SK-N-SH (cell line): ENCODE results near the gene SHROOM1. TPM values are rescaled to one million over a fixed set of nuclear protein-coding genes. Genes with fewer than 3 reads are reported as not detected.

Experiments used
- CTCF ChIA-PET: fragments of 300-600, 350-600 bp; formaldehyde crosslinking; extraction: SDS; loops from one replicate; lab custom pipeline; 2021; lab: Yijun Ruan, JAX
- POLR2A ChIA-PET: fragments of 350-600 bp; sonication (Branson Sonifier 250); formaldehyde crosslinking; extraction: SDS; loops from one replicate; lab custom pipeline; 2020; ENCODE audit warnings: antibody characterized with exemption, inconsistent platforms; lab: Yijun Ruan, JAX
- DNase-seq: peaks from one replicate; pipeline ENCODE4 v3.0.0; 2012
- H2AFZ ChIP-seq: fragments of 200-600 bp; sonication (generic); 2 replicates; pipeline ENCODE4 v1.8.1; 2016; ENCODE audit warnings: antibody characterized with exemption, mild to moderate bottlenecking, low read depth
- H3F3A ChIP-seq: fragments of 200-600 bp; sonication (generic); replicated peaks from 2 replicates; pipeline ENCODE3; 2016; ENCODE audit warnings: antibody characterized with exemption, mild to moderate bottlenecking; ENCODE audit not compliant: insufficient read depth
- H3K27ac ChIP-seq, 2 experiments: fragments of 200-500 bp in 1 of 2; fragments of 200-600 bp in 1 of 2; sonication (Bioruptor generic) in 1 of 2; sonication (generic), shearing (Covaris generic) in 1 of 2; 2 replicates each; pipeline versions ENCODE4 v1.5.1 to v1.6.1; 2014 to 2016; ENCODE audit warnings: low read depth in 2 of 2, inconsistent platforms in 1 of 2, low read length in 1 of 2, mild to moderate bottlenecking in 1 of 2, mixed read lengths in 1 of 2
- H3K27me3 ChIP-seq: fragments of 200-600 bp; sonication (generic), shearing (Covaris generic); 2 replicates; pipeline ENCODE4 v1.6.1; 2016; ENCODE audit warnings: mixed run types; ENCODE audit not compliant: insufficient read depth
- H3K36me3 ChIP-seq, 2 experiments: fragments of 200-500 bp in 1 of 2; fragments of 200-600 bp in 1 of 2; sonication (Bioruptor generic) in 1 of 2; sonication (generic) in 1 of 2; replicated peaks in 1 of 2; 2 replicates each; pipeline versions ENCODE3 to v1.5.1; 2014 to 2016; ENCODE audit warnings: low read length in 1 of 2, mild to moderate bottlenecking in 1 of 2; ENCODE audit not compliant: insufficient read depth in 2 of 2, control insufficient read depth in 1 of 2
- H3K4me1 ChIP-seq, 2 experiments: fragments of 200-500 bp in 1 of 2; fragments of 200-600 bp in 1 of 2; sonication (Bioruptor generic) in 1 of 2; sonication (generic), shearing (Covaris generic) in 1 of 2; 2 replicates each; pipeline versions ENCODE4 v1.5.1 to v1.6.1; 2014 to 2016; ENCODE audit warnings: low read depth in 1 of 2, low read length in 1 of 2, mixed run types in 1 of 2; ENCODE audit not compliant: insufficient read depth in 2 of 2, control insufficient read depth in 1 of 2
- H3K4me2 ChIP-seq: fragments of 200-600 bp; sonication (generic), shearing (Covaris generic); 2 replicates; pipeline ENCODE4 v1.6.1; 2017; ENCODE audit warnings: mixed run types
- H3K4me3 ChIP-seq, 2 experiments: fragments of 200-500 bp in 1 of 2; fragments of 200-600 bp in 1 of 2; sonication (Bioruptor generic) in 1 of 2; sonication (generic), shearing (Covaris generic) in 1 of 2; 2 replicates each; pipeline versions ENCODE4 v1.5.1 to v1.8.1; 2014 to 2016; ENCODE audit warnings: low read depth in 2 of 2, inconsistent platforms in 1 of 2, low read length in 1 of 2, mild to moderate bottlenecking in 1 of 2, mixed read lengths in 1 of 2, moderate library complexity in 1 of 2
- H3K79me2 ChIP-seq: fragments of 200-600 bp; sonication (generic); 2 replicates; pipeline ENCODE4 v1.8.1; 2017; ENCODE audit warnings: mild to moderate bottlenecking; ENCODE audit not compliant: insufficient read depth
- H3K9ac ChIP-seq: fragments of 200-600 bp; sonication (generic); 2 replicates; pipeline ENCODE4 v1.6.1; 2017; ENCODE audit warnings: mixed run types
- H3K9me2 ChIP-seq: fragments of 200-600 bp; sonication (generic); 2 replicates; pipeline ENCODE4 v1.6.1; 2017; ENCODE audit warnings: mixed run types
- H3K9me3 ChIP-seq: fragments of 200-600 bp; sonication (generic); 2 replicates; pipeline ENCODE4 v1.6.1; 2017; ENCODE audit warnings: mixed run types, mild to moderate bottlenecking, moderate library complexity
- H4K20me1 ChIP-seq: fragments of 200-600 bp; sonication (generic); 2 replicates; pipeline ENCODE4 v1.6.1; 2017; ENCODE audit warnings: mild to moderate bottlenecking, mixed run types; ENCODE audit not compliant: insufficient read depth
- EP300 ChIP-seq, 2 experiments: IDR thresholded peaks; 2 replicates each; pipeline versions ENCODE4 v1.4.0 to v1.6.1; 2012; ENCODE audit warnings: borderline replicate concordance in 1 of 2, low read depth in 1 of 2, low read length in 1 of 2
- EZH2phosphoT487 ChIP-seq: fragments of 200-600 bp; sonication (generic); IDR thresholded peaks from 2 replicates; pipeline ENCODE4 v1.6.1; 2017; ENCODE audit warnings: low read depth, mixed run types, mild to moderate bottlenecking, antibody characterized with exemption, moderate library complexity, borderline replicate concordance
- FOSL2 ChIP-seq: IDR thresholded peaks from 2 replicates; pipeline ENCODE4 v1.4.0; 2012; ENCODE audit warnings: low read depth, mild to moderate bottlenecking, moderate library complexity, borderline replicate concordance
- FOXJ3 ChIP-seq: sonication (generic); formaldehyde crosslinking; IDR thresholded peaks from 2 replicates; pipeline ENCODE4 v1.5.1; 2020; ENCODE audit warnings: mild to moderate bottlenecking, missing genetic modification reagents
- FOXM1 ChIP-seq: IDR thresholded peaks from 2 replicates; pipeline ENCODE4 v1.4.0; 2012; ENCODE audit warnings: low read depth, mild to moderate bottlenecking
- GABPA ChIP-seq: IDR thresholded peaks from 2 replicates; pipeline ENCODE4 v1.4.0; 2012; ENCODE audit warnings: low read depth, mild to moderate bottlenecking
- IRF3 ChIP-seq: fragments of 150-350 bp; IDR thresholded peaks from 2 replicates; pipeline ENCODE4 v1.6.1; 2016; ENCODE audit warnings: mild to moderate bottlenecking, low read depth, low read length
- JUND ChIP-seq: IDR thresholded peaks from 2 replicates; pipeline ENCODE4 v1.4.0; 2012
- MAX ChIP-seq: IDR thresholded peaks from 2 replicates; pipeline ENCODE4 v1.4.0; 2012; ENCODE audit warnings: low read depth
- MEF2A ChIP-seq: IDR thresholded peaks from 2 replicates; pipeline ENCODE4 v1.4.0; 2012; ENCODE audit warnings: low read depth, borderline replicate concordance
- MXI1 ChIP-seq: IDR thresholded peaks from 2 replicates; pipeline ENCODE4 v1.6.1; 2012; ENCODE audit warnings: mild to moderate bottlenecking, low read depth, low read length, improper control_type of control experiment
- NRF1 ChIP-seq: IDR thresholded peaks from 2 replicates; pipeline ENCODE4 v1.6.1; 2012; ENCODE audit warnings: low read depth, mild to moderate bottlenecking, low read length
- RFX5 ChIP-seq: IDR thresholded peaks from 2 replicates; pipeline ENCODE4 v1.6.1; 2012; ENCODE audit warnings: mild to moderate bottlenecking, improper control_type of control experiment, low read length
- SMC3 ChIP-seq: IDR thresholded peaks from 2 replicates; pipeline ENCODE4 v1.6.1; 2012; ENCODE audit warnings: low read depth, low read length, improper control_type of control experiment
- TAF1 ChIP-seq: IDR thresholded peaks from 2 replicates; pipeline ENCODE4 v1.6.1; 2012; ENCODE audit warnings: low read depth, mild to moderate bottlenecking, low read length, moderate library complexity, borderline replicate concordance
- YY1 ChIP-seq: IDR thresholded peaks from 2 replicates; pipeline ENCODE4 v1.4.0; 2012; ENCODE audit warnings: low read depth, mild to moderate bottlenecking
- WGBS: methylation state at CpG from one replicate; pipeline ENCODE4 v1.1.6; 2017; ENCODE audit warnings: low lambda C conversion rate; 5-methylcytosine and 5-hydroxymethylcytosine counted together
- polyA plus RNA-seq, 3 experiments: library from polyadenylated mRNA; depleted of rRNA; stranded (reverse); fragments of >200 nt; gene quantifications; 2 replicates each; pipeline ENCODE4 v1.2.3, GENCODE V29; 2012
- TF ChIP-seq, protein P1 (sequence below): IDR thresholded peaks from 2 replicates; pipeline ENCODE4 v1.4.0; 2012; ENCODE audit warnings: low read depth, borderline replicate concordance

SHROOM1 gene
- polyA plus RNA-seq, 1 of the 3 experiments (the other 2 are of a cell fraction): 3.8 TPM

GRCh38 chr5:132853323-132853722 is 22.9 kb upstream of the SHROOM1 start:
- Histone ChIP-seq H3K79me2 (no peaks in the 10 kb centered on the region), H3K4me2 (no peak overlapping the region), H3K36me3 (no peaks in the 10 kb centered on the region), H3K9ac (no peak overlapping the region), H3F3A (peaks cover 5% of the 10 kb centered on the region), H4K20me1 (no peaks in the 10 kb centered on the region), H3K4me1 (no peaks in the 10 kb centered on the region), H3K27me3 (no peaks in the 10 kb centered on the region), H3K4me3 (no peak overlapping the region), H3K9me3 (no peaks in the 10 kb centered on the region), H2AFZ (no peak overlapping the region), H3K9me2 (no peaks in the 10 kb centered on the region), H3K27ac (no peak overlapping the region)
- TF ChIP-seq YY1 (no peak), GABPA (no peak), FOXM1 (no peak), NRF1 (no peak), EZH2phosphoT487 (no peak), MEF2A (no peak), SMC3 (no peak)
- TF ChIP-seq, protein P1, sequence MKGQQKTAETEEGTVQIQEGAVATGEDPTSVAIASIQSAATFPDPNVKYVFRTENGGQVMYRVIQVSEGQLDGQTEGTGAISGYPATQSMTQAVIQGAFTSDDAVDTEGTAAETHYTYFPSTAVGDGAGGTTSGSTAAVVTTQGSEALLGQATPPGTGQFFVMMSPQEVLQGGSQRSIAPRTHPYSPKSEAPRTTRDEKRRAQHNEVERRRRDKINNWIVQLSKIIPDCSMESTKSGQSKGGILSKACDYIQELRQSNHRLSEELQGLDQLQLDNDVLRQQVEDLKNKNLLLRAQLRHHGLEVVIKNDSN: no peak
- no peak for DNase-seq
- ChIA-PET CTCF (interaction anchor here (0.8 to 0.9 kb wide), 2 partner anchors 8 to 116 kb away, joined by 3 to 4 read pairs; no protein-coding TSS in a partner anchor), POLR2A (no interaction called here)
- 88% methylated on average over 3 of the region's 3 CpGs for WGBS

DNA sequence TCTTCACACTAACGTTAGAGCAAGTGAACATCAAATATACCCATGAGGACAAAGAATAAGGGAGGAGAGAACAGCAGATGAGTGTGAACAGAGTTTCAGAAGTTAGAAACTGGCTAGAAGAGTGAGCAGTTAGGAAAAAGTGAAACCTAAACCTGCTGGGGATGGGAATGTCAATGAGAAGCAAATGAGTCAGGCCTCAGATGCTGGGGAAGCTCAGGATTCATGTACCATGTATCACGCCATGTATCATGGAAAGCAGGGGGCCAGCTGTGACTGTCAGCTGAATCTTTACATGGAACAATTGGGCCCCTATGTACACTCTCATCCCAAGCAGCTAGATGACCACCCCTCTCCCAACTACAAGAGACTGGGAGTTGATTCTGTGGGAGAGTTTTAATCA is 19.6 kb upstream of the SHROOM1 start:
- no peak overlapping the region for H2AFZ ChIP-seq
- no peaks in the 10 kb centered on the region for H4K20me1 ChIP-seq
- no peak for DNase-seq
- H3K9ac ChIP-seq: no peak overlapping the region
- no peaks in the 10 kb centered on the region for H3K79me2 ChIP-seq
- no peak overlapping the region for H3K4me2 ChIP-seq
- ChIA-PET POLR2A (no interaction called here), CTCF (interaction anchor here (1.0 kb wide), 1 partner anchor 11 kb away, joined by 3 read pairs; no protein-coding TSS in a partner anchor)
- no peaks in the 10 kb centered on the region for H3K27me3 ChIP-seq
- H3K9me3 ChIP-seq: no peaks in the 10 kb centered on the region
- TF ChIP-seq GABPA (no peak), EP300 (IDR thresholded peaks at IDR 0.05; ENCODE audit: borderline replicate concordance in 1 of 2, low read depth in 1 of 2, low read length in 1 of 2) (no peak), MXI1 (no peak), RFX5 (no peak), NRF1 (no peak), FOXJ3 (no peak), JUND (no peak), IRF3 (no peak), FOSL2 (no peak), TAF1 (no peak), MAX (no peak)
- TF ChIP-seq, protein P1: no peak
- H3F3A ChIP-seq: peaks cover 5% of the 10 kb centered on the region
- H3K4me3 ChIP-seq: no peak overlapping the region
- H3K36me3 ChIP-seq: no peaks in the 10 kb centered on the region
- 61% methylated on average over 2 of the region's 2 CpGs for WGBS
- no peaks in the 10 kb centered on the region for H3K9me2 ChIP-seq
- H3K27ac ChIP-seq: no peak overlapping the region
- H3K4me1 ChIP-seq: no peaks in the 10 kb centered on the region
